ENCODE data around the gene C5AR1. TPM values are rescaled to one million over a fixed set of nuclear protein-coding genes. Genes with fewer than 3 reads are reported as not detected.
A peak's percentile ranks its signal among the peaks of the same experiment; 100 is the strongest.

Gene C5AR1
- total and polyA plus RNA-seq, 9 of the 15 experiments (the other 6 are each of a cell fraction or from before 2014, with no cell fraction given) = 0.06 to 1.6 (median 0.28) TPM; not detected in 3

- no peak for TF ChIP-seq CHD7 (IDR thresholded peaks at IDR 0.05; ENCODE audit: low read depth, low read length)
- peak; percentile 18; the same call in 1 of the 2 replicates for TF ChIP-seq VEZF1 (CRISPR knock-in tag; IDR thresholded peaks at IDR 0.05)
- TF ChIP-seq ZNF696 (CRISPR knock-in tag; conservative IDR thresholded peaks at IDR 0.05) = no peak
- TF ChIP-seq PHF20 (IDR thresholded peaks at IDR 0.05; ENCODE audit: partially characterized antibody) = peak; percentile 87
- TF ChIP-seq ZNF324 (CRISPR knock-in tag; IDR thresholded peaks at IDR 0.05) = no peak
- TF ChIP-seq ZNF76 (CRISPR knock-in tag; IDR thresholded peaks at IDR 0.05; ENCODE audit: borderline replicate concordance) = no peak
- TF ChIP-seq TARDBP (IDR thresholded peaks at IDR 0.05) = no peak
- TF ChIP-seq CHD1 (IDR thresholded peaks at IDR 0.05; ENCODE audit: low read length) = no peak
Observed at GRCh38 chr19:47352095-47352494, 42.4 kb downstream of the C5AR1 start (continued).

Measured in K562 (cell line).